Activated T-cell treated with anti-CD3 and anti-CD28 coated beads for 24 hours (primary cell): ENCODE measurements around the gene BRD4.

Experiments used
- DNase-seq: peaks from one replicate; pipeline ENCODE4 v3.0.0-alpha.2; 2020; ENCODE audit warnings: low read depth

Gene BRD4

DNA sequence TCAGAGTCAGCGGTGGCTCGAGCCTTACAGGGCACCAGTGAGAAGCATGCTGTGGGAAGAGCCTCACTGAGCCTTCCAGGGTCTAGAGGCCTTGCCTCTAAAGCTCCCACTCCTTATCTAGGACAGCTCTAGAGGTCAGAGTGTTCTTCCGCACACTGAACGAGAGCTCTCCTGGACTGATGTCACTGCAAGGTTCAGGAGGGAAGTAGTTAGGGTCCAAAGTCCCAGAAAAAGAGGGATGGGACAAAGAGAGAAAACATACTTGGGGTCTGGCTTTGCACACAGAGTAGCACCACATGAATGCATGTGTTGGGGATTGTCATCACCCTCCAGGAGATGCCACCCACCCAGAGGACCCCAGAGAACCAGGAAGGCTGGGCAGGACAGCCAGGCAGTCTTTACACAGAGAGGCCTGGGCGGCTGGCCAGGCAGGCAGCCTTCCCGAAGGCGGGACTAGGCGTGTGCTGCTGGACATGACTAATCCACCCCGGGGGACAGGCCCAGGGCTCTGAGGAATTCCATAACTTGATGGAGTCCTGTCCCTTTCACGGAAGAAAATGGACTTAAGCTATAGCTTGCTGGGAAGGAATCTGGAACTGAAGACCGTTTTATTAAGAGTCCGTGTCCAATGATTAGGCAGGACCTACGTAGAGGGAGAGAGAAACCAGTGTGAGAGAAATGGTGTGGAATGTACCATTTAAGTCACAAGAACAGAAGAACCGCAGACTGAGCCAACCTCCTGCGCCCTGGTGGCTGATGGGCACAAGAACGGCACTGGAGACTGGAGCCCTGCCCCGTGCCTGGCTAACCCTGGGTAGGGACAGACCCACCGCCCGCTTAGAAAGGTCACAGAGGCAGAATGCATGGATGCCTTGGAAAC, 83.5 kb downstream of the BRD4 start:
- DNase-seq = no peak

DNA sequence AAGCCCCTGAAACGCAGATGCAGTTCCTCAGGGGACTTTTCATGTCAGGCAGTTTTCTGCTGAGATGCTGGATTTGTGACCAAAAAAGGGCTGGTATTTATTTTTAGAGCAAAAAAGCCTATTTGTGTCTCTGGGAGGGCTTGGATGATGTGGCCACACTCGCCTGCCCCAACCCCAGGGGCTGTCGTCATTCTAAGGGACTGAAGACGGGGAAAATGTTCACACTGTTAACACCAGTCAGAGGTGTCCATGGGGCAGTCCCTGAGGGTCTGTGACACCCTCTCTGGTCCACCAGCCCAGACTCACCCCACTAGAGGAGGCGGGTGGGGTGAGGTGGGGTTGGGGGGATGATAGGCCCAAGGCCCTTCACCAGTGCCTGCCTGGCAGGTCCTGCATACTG, 84.2 kb downstream of the BRD4 start:
- no peak for DNase-seq

DNA sequence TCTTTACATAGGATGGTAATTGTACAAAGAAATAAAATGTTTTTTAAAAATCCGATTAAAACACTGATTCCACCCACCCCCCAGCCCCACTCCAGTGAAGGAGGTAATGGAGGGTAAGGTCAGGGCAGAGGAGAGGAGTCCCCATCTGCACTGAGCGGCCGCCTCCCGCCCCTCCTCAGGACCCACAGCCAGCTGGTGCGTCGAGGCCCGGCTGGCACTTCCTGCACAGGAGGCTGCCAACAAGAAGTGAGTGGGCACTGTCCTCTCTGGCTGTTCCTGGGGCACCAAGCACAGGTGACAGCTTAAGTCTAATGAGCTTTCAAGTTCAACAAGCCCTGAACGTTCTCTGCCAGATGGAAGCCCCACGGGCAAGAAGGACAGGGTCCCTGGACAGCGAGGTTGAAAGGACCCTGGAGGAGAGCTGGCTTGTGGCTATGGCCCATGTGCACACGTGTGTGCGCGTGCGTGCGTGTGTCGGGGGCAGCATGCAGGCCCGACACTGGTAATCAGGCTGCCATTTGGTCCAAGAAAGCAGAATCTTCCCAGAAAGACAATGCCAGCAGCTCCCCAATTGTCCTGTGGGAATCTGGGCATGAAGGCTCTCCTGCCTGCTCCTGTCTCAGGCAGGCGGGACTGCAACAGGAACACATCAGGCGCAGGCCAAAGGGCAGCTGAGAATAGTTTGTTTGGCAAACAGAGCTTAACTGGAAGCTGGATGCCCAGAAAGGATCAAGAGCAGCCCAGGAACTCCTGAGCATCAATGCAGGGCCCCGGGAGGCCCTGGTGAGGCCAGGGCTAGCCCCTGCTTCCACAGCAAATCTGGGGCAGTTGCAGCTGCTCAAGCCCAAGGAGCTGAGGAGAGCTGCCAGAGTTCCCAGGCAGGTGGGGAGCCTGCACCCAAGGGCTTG, 85.0 kb downstream of the BRD4 start:
- no peak for DNase-seq

DNA sequence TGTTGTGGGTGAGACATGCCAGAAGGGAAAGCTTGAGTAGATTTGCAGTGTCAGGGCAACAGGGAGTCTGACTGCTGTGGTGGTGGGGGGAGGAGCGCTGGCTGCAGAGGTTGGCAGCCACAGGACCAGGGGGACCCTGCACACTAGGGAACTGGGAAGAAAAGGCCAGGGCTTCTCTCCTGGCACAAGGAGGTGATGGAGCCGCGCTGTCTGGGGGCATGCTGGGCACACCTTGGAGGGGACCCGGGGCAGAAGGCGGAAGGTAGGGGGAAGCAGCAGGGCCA, 86.2 kb downstream of the BRD4 start:
- DNase-seq = no peak

DNA sequence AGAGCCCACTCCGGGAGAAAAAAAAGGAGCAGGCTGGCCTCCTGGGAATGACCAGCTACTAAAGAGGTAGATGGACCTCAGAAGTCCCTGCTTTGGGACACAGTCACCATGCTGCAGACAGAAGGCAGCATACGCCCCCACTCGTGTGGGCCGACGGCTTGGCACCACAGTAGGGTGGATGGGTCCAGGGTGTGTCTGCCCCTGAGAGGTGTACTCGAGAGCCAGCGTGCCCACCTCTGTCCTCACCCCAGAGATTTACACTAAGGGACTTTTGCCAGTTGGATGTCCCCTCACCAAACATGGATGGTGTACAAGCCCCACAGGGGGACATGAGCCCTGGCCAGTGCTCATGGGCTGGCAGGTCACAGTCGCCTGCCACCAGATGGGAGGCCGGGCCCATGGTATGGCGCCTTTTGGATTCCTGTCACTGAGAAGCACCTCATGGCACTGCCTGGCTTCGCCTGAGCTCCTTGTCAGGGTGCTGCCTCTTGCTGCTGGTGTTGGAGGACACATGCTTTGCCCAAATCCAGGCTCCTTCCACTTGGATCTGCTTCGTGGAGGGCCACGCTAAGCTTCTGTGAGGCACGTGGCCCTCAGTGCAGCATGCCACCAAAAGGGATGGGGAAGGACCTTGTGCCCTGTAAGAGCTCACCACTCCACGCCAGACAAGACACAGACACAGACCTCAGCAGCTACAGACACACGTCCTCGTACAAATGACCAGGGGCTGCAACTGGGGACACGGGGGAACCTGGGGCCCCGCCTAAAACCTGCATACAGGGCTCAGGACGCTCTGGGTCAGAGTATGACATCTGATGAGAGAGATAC, 86.8 kb downstream of the BRD4 start:
- no peak for DNase-seq

DNA sequence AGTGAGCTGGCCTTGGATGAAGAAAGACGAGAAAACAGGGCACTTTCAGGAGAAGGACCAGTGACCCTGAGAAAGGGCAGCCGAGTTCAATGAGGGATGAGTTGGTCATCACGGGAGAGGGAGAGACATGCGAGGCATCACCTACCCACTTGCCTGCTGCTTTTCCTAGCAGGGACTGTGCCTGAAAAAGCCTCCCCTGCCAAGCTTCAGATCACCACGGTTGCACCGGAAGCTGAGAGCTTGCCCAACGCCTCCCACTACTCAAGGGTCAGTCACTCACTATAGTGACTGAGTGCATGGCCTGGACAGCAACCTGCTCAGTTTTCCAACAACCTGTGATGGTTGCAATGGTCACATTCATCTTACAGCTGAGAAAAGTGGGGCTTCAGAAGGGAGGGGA, 87.5 kb downstream of the BRD4 start:
- DNase-seq = no peak

DNA sequence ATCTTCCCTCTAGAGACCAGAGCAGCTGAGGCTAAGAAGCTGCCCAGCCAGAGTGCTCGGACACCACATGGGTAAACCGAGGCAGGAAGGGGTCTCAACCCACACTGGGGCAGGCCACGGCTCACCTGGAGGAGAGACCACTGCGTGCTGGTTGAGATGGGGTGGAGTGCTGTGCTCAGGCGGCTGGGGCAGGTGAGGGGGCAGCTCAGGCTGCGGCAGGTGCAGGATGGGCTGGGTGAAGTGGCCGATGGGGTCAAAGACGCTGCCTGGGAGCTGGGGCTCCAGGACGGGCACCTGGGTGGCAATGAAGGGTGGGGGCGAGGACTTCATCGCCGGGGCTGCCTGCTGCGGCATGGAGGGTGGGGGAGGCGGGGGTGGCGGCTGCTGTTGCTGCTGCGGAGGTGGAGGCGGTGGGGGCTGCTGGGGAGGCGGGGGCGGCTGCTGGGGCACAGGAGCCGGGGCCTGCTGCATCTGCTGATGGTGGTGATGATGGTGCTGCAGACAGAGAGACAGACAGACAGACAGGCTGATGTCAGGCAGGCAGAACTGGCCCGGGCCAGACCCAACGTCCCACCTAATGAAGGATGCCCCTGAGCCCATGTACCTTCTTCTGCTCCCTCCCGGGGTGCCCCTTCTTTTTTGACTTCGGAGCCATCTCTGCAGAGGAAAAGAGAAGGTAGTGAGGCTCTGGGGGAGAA, 88.1 kb downstream of the BRD4 start:
- DNase-seq = no peak

DNA sequence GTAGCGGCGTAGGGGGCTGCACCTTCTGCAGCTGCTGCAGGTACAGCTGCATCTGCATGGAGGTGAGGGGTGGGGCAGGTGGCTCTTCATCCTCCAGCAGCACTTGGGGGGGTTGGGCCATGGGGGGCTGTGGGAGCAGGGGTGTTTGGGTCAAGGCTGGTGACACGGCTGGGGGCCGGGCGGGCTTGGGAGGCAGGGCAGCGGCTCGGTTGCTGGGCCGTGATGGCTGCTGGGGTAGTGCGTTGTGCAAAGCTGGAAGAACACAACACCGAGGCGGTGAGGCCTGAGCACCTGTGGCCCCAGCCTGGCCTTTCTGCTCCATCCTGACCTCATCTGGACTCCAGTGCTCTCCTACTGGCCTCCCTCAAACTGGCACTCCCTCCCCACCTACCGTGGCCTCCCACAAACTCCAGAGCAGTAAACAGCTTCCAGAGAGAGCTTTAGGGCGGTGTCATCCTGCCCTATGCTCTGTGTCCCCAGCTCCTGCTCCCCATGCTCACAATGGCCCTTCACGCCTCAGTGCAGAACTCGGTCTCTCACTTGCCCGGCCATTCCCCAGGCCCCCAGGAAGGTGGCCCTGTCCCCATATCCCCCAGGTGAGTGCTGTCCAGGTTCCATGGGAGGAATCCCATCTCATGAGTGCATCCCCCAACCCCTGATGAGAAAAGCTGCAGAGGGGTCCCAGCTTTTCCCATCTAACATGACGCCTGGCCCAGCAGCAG, 88.9 kb downstream of the BRD4 start:
- DNase-seq = no peak

DNA sequence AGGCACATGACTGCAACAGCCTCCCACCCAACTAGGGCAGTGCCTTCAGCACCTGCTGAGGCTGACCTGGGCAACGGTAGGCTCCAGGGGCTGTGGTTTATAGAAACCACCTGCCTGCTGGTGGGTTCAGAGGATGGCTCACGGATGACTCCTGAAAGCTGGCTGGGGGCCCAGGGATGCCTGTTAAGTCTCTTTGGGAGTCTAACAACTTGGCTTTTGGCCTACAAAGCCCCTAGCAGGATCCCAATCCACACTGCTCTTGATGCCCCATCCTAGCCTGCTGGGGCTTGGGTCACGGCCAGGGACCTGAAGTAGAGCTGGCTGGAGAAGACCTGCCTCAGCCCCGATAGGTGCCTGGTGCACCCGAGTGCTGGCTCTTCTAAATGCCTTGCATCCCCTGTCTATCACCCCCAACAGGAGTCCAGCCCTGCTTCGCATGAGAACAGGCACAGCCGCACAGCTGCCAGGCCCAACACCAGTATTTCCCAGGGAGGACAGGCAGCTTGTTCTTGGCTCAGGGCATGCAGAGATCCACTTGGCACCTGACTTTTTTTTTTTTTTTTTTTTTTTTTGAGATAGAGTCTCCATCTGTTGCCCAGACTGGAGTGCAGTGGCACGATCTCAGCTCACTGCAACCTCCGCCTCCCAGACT, 91.0 kb downstream of the BRD4 start:
- no peak for DNase-seq

DNA sequence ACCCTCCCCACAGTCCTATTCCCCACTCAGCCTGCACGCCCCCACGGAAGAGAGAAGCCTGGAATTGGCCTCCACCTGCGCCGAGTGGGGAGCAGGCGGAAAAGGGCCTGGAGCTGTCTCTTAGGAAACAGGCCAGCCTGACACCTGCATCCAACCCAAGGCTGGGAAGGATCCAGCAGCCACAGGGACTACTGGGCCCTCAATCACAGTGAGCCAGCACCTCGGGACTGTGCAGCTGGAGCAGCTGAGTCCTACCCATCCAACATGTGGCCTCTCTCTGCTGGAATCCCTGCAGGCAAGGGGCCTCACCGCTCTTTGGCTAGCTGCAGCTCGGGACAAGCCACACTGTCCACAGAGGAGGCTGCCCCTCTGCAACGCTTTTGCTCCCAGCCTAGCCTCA, 91.8 kb downstream of the BRD4 start:
- DNase-seq = no peak

DNA sequence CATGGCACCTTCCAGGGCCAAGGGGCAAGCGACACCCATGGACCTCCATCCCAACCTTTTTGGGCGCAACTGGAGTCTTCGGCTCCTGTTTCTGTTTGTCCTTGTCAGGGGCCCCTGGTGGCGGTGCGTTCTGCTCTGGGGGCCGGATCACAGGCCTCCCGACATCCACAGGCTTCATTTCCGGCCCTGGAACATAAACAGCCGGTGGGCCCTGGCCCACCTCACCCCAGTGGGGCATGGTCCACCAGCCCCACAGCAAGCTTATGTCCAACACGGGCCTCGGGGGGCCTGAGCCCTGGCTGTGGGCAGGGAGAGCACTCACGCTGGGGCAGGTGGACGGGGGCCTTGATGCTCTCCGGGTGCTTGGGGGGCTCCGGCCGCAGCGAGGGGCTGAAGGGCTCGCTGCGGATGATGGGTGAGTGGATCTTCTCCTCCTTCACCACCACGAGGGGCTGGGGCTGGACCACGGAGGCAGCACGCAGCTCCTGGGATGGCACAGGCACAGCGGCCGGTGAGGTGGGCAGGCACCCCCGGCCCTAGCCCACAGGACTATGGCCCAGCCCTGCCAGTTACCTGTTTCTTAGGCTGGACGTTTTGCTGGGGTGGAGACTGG, 92.9 kb downstream of the BRD4 start:
- DNase-seq = no peak

DNA sequence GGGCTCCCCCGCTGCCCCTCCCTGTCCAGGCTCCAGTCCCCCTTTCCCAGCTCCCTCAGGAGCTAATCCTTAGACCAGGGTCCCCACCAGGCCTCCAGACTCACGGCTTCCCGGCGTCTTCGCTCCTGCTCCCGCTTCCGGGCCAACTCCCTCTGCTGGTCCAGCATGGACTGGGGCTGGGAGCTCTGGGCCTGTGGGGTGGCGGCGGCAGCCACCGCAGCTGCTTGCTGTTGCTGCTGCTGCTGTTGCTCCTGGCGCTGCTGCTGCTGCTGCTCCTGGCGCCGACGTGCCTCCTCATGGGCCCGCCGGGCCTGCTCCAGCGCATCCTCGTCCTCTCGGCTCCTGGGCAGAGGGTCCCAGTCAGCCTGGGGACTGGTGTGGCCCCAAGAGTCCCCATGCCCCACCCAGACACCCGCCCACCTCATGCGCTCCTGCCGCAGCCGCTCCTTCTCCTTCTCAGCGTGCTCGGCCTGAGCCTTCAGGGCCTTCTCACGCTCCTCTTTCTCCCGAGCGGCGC, 93.6 kb downstream of the BRD4 start:
- no peak for DNase-seq

DNA sequence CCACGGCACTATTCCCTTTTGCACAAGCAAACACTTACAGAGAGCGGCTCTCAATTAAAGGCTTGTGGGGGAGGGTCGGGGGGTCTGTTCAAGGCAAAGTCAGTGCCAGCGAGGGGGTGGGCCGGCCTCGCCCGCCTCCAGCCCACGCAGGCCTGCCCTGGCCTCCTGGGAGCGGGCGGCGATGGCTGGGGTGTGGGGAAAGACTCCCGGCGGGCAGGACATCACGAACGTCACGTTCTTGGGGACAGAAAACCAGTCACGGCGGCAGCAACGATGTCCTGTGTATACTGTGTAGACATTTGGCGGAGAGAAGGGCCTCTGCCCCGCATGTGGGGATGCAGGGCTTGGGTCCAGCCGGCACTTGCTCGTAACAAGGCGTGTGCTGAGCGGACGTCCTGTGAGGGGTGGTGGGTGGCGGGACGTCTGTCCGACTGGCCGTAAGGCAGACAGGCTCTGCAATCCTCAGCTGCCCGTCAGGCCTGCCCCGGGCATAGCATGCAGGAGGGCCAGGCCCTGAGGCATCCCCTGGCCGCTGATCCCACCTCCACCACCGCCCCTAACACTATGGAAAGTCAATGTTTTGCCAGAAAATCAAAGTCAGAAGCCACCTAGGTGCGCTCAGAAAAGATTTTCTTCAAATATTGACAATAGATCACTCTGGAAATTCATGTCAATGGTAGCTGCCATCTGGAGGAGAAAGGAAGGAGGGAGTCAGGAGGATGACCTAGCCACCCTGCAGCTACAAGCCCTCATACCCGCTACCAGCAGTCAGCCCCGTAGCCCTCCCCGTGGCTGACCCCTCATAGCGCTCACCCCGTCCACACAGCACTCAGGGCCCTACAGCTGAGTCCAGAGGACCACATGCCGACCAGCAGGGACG, 94.3 kb downstream of the BRD4 start:
- no peak for DNase-seq

DNA sequence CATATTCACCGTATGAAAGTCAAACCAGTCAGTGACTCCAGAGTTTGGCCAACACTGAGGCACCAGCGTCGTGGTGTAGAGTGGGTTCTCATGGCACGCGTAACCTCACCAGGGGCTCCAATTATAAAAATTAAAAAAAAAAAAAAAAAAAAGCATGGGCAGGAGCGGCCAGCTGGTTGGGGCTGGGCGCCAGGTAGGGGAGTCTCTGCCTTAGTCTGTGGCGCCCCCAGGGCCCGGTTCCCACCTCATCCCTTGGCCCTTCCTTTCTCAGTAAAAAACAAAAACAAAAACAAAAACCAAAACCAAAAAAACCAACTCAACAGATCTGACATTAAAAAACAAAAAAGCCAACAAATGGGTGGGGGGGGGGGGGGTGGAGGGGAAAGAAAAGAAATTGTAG, 95.5 kb downstream of the BRD4 start:
- DNase-seq = no peak

DNA sequence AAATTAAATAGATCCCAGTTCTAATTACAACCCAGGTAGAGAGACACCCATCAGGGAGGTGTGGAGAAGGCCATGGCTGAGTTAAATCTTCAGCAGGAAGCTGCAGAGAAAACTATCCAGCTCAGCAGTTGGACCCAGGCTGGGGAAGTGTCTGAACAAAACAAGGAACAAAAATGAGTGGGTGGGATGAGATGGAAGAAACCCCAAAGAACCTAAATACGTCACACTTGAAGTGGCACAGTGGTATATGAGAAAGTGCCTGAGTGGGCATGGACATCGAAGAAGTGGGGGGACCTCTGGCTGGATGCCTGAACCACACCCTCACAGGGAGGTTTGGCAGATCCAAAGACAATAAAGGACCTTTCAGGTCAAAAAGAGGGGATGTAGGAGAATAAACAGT, 96.6 kb downstream of the BRD4 start:
- no peak for DNase-seq

DNA sequence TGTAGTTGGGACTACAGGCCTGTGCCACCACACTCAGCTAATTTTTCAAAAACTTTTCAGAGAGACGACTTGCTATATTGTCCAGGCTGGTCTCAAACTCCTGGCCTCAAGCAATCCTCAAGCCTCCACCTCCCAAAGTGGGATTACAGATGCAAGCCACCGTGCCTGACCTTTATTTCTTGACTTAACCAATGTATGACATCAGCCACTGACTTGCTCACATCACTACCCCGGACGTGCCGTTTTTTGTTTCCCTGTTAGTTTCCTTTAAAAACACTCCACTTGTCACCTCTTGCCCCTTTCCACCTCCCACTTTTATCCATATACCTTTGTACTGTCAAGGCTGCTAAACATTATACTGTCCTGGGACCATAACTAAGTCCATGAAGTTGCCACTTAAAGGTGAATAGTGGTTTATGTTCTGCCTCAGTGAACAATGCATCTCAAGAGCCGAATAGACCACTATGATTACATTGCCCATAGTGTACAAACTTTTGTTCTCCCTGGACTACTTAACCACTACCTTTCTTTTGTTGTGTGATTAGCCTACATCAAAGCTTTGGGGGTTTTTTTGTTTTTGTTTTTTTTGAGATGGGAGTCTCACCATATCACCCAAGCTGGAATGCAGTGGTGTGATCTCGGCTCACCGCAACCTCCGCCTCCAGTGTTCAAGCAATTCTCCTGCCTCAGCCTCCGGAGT, 97.8 kb downstream of the BRD4 start:
- DNase-seq = no peak

DNA sequence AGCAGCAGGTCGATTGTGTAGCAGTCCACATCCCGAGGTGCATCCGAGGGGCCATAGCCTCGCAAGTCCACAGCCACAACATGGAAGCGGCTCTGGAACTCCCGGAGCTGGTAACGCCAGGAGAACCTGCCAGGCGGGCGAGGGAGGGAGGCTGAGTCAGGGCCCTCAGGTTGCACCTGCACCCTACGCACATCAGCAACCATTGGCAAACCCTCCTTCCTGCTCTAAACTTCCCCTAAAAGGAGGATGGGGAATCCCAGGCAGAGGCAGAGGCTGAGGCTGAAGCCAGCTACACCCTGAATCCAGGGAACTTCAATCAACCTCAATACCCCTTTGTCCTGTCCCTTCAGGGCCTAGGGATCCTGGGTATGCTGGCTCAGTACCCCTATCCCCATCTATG, 101.1 kb downstream of the BRD4 start:
- DNase-seq = no peak

DNA sequence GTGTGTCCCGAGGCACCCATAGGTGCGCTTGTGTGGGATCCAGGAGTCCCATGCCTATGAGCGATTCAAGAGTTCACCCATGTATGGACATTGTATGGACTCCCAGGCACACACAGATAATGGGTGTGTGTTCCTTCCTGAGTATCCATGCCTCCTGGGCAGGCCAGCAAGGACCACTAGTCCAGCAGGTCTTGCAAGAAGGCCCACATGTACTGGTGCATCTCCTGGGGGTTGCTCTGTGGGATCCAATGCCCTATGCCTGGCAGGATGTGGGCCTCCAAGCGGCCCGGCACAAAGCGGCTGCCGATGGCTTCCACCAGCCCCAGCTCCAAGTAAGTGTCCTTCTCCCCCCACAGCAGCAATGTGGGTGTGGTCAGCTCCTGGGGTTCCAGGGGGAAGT, 105.1 kb downstream of the BRD4 start:
- DNase-seq = no peak
